H9 (cell line): ENCODE data around the gene TMEM63B. TPM values are rescaled to one million over a fixed set of nuclear protein-coding genes. Genes with fewer than 3 reads are reported as not detected.

ENCODE experiments used
- DNase-seq: peaks from one replicate; pipeline ENCODE4 v3.0.0-alpha.2; 2017
- H2AFZ ChIP-seq: one replicate; pipeline ENCODE4 v1.6.1; 2013; ENCODE audit warnings: mild to moderate bottlenecking, low read length, control low read depth, moderate library complexity
- H2AK5ac ChIP-seq: 2 replicates; pipeline ENCODE4 v1.6.1; 2013; ENCODE audit warnings: low read length, control low read depth, mixed read lengths; ENCODE audit not compliant: insufficient read length
- H2BK120ac ChIP-seq: one replicate; pipeline ENCODE4 v1.6.1; 2013; ENCODE audit warnings: low read depth, mild to moderate bottlenecking, low read length, control low read depth, inconsistent platforms; ENCODE audit not compliant: poor library complexity, severe bottlenecking
- H2BK12ac ChIP-seq: 2 replicates; pipeline ENCODE4 v1.6.1; 2013; ENCODE audit warnings: low read length, control low read depth, mixed read lengths, low read depth; ENCODE audit not compliant: insufficient read length
- H2BK15ac ChIP-seq: 2 replicates; pipeline ENCODE4 v1.6.1; 2013; ENCODE audit warnings: low read depth, low read length, control low read depth
- H2BK20ac ChIP-seq: one replicate; pipeline ENCODE4 v1.6.1; 2013; ENCODE audit warnings: low read depth, mild to moderate bottlenecking, low read length, control low read depth, inconsistent platforms; ENCODE audit not compliant: poor library complexity, severe bottlenecking
- H2BK5ac ChIP-seq: 2 replicates; pipeline ENCODE4 v1.6.1; 2013; ENCODE audit warnings: low read length, control low read depth, mixed read lengths; ENCODE audit not compliant: insufficient read length
- H3K14ac ChIP-seq: 2 replicates; pipeline ENCODE4 v1.6.1; 2013; ENCODE audit warnings: low read length, control low read depth; ENCODE audit not compliant: insufficient read depth
- H3K18ac ChIP-seq: 2 replicates; pipeline ENCODE4 v1.6.1; 2013; ENCODE audit warnings: low read depth, mild to moderate bottlenecking, mixed read lengths, low read length, control low read depth; ENCODE audit not compliant: insufficient read length
- H3K23ac ChIP-seq: 2 replicates; pipeline ENCODE4 v1.6.1; 2013; ENCODE audit warnings: low read length, control low read depth, mixed read lengths, low read depth; ENCODE audit not compliant: insufficient read length
- H3K23me2 ChIP-seq: 2 replicates; pipeline ENCODE4 v1.6.1; 2013; ENCODE audit warnings: low read depth, mild to moderate bottlenecking, mixed read lengths, low read length, control low read depth; ENCODE audit not compliant: insufficient read length, poor library complexity, severe bottlenecking
- H3K27ac ChIP-seq: 2 replicates; pipeline ENCODE4 v1.5.1; 2013; ENCODE audit warnings: low read length, control low read depth, mixed read lengths, low read depth; ENCODE audit not compliant: insufficient read length
- H3K27me3 ChIP-seq: 2 replicates; pipeline ENCODE4 v1.6.1; 2013; ENCODE audit warnings: low read length, control low read depth, inconsistent platforms; ENCODE audit not compliant: insufficient read depth
- H3K4ac ChIP-seq: 2 replicates; pipeline ENCODE4 v1.6.1; 2013; ENCODE audit warnings: low read depth, mild to moderate bottlenecking, control low read depth, inconsistent platforms, low read length, moderate library complexity
- H3K4me1 ChIP-seq: 2 replicates; pipeline ENCODE4 v1.6.1; 2013; ENCODE audit warnings: low read length, control low read depth, inconsistent platforms; ENCODE audit not compliant: insufficient read depth
- H3K4me2 ChIP-seq: 2 replicates; pipeline ENCODE4 v1.6.1; 2013; ENCODE audit warnings: low read length, control low read depth, mixed read lengths; ENCODE audit not compliant: insufficient read length, insufficient read depth
- H3K56ac ChIP-seq: 2 replicates; pipeline ENCODE4 v1.6.1; 2013; ENCODE audit warnings: low read depth, mild to moderate bottlenecking, mixed read lengths, low read length, control low read depth; ENCODE audit not compliant: insufficient read length
- H3K79me1 ChIP-seq: 2 replicates; pipeline ENCODE4 v1.6.1; 2013; ENCODE audit warnings: low read depth, mild to moderate bottlenecking, moderate library complexity, low read length, control low read depth, inconsistent platforms; ENCODE audit not compliant: insufficient read depth, poor library complexity, severe bottlenecking
- H3K79me2 ChIP-seq: 2 replicates; pipeline ENCODE4 v1.6.1; 2013; ENCODE audit warnings: low read length, control low read depth, inconsistent platforms; ENCODE audit not compliant: insufficient read depth
- H3K9ac ChIP-seq: 2 replicates; pipeline ENCODE4 v1.6.1; 2013; ENCODE audit warnings: low read length, control low read depth, mixed read lengths; ENCODE audit not compliant: insufficient read length; ENCODE audit errors: extremely low read depth
- H3K9me3 ChIP-seq: one replicate; pipeline ENCODE4 v1.6.1; 2013; ENCODE audit warnings: low read depth, low read length, inconsistent platforms; ENCODE audit not compliant: control insufficient read depth
- H3T11ph ChIP-seq: one replicate; pipeline ENCODE4 v1.6.1; 2013; ENCODE audit warnings: mild to moderate bottlenecking, low read length, control low read depth, inconsistent platforms
- H4K20me1 ChIP-seq: one replicate; pipeline ENCODE4 v1.6.1; 2013; ENCODE audit not compliant: control insufficient read depth, insufficient read length, insufficient read depth
- H4K5ac ChIP-seq: 2 replicates; pipeline ENCODE4 v1.6.1; 2013; ENCODE audit warnings: low read depth, mild to moderate bottlenecking, mixed read lengths, low read length, control low read depth; ENCODE audit not compliant: insufficient read length
- H4K8ac ChIP-seq: replicated peaks from 2 replicates; pipeline ENCODE4 v1.6.1; 2013; ENCODE audit warnings: low read length, control low read depth, mixed read lengths, low read depth; ENCODE audit not compliant: insufficient read length
- H4K91ac ChIP-seq: 2 replicates; pipeline ENCODE4 v1.6.1; 2013; ENCODE audit warnings: low read depth, mild to moderate bottlenecking, moderate library complexity, mixed read lengths, low read length, control low read depth; ENCODE audit not compliant: insufficient read length
- H3K27ac Mint-ChIP-seq, 3 experiments: 2 replicates in 2 of 3; 3 replicates in 1 of 3; pipeline ENCODE4 v1.8.0; 2020 to 2021; ENCODE audit warnings: mixed read lengths in 3 of 3, mild to moderate bottlenecking in 1 of 3, moderate library complexity in 1 of 3
- H3K27me3 Mint-ChIP-seq: 2 replicates; pipeline ENCODE4 v1.8.0; 2021; ENCODE audit warnings: low read depth, mild to moderate bottlenecking, moderate library complexity, mixed read lengths
- H3K36me3 Mint-ChIP-seq, 3 experiments: 2 replicates in 2 of 3; 3 replicates in 1 of 3; pipeline ENCODE4 v1.8.0; 2020 to 2021; ENCODE audit warnings: low read depth in 3 of 3, mixed read lengths in 3 of 3; ENCODE audit not compliant: insufficient read depth in 1 of 3
- H3K4me1 Mint-ChIP-seq, 2 experiments: 2 replicates each; pipeline ENCODE4 v1.8.0; 2020; ENCODE audit warnings: mixed read lengths in 2 of 2
- H3K4me3 Mint-ChIP-seq, 2 experiments: 2 replicates in 1 of 2; 3 replicates in 1 of 2; pipeline ENCODE4 v1.8.0; 2020 to 2021; ENCODE audit warnings: mild to moderate bottlenecking in 2 of 2, mixed read lengths in 2 of 2, moderate library complexity in 1 of 2
- H3K9me3 Mint-ChIP-seq, 2 experiments: 2 replicates in 1 of 2; 3 replicates in 1 of 2; pipeline ENCODE4 v1.8.0; 2020; ENCODE audit warnings: mild to moderate bottlenecking in 2 of 2, mixed read lengths in 2 of 2, moderate library complexity in 1 of 2
- CTCF ChIP-seq: fragments of 200-600 bp; sonication (generic); conservative IDR thresholded peaks from 3 replicates; pipeline ENCODE4 v1.8.0; 2021; ENCODE audit warnings: antibody characterized with exemption, mild to moderate bottlenecking
- WGBS: extraction: QIAGEN DNeasy Blood & Tissue Kit; methylation state at CpG from one replicate; pipeline ENCODE4 v1.1.7; 2013; ENCODE audit warnings: missing lambda C conversion rate, low lambda C conversion rate, mixed read lengths; ENCODE audit not compliant: insufficient read length; ENCODE audit errors: extremely low coverage; 5-methylcytosine and 5-hydroxymethylcytosine counted together
- total RNA-seq: library from RNA; stranded (reverse); gene quantifications from 2 replicates; pipeline ENCODE4 v1.2.1, GENCODE V29; 2021

TMEM63B gene
- total RNA-seq, 1 experiment from 2014 or later = 56.3 TPM

- Histone ChIP-seq H2BK120ac (no peak overlapping the region), H2AFZ (no peak overlapping the region), H3K79me1 (peaks cover 8% of the 10 kb centered on the region), H2BK20ac (no peak overlapping the region), H2BK12ac (no peak overlapping the region), H2BK15ac (no peak overlapping the region), H3K9ac (no peak overlapping the region), H3K79me2 (0 out of 2 replicates have a peak, but pooled peaks cover 1% of the 10 kb centered on the region), H4K20me1 (no peaks in the 10 kb centered on the region), H3K23me2 (no peaks in the 10 kb centered on the region), H4K8ac (no peak overlapping the region), H3K9me3 (no peaks in the 10 kb centered on the region), H3K56ac (no peak overlapping the region), H3K23ac (no peak overlapping the region), H3K4me2 (no peak overlapping the region), H3K27ac (no peak overlapping the region), H3K4me1 (no peaks in the 10 kb centered on the region), H3K14ac (no peak overlapping the region), H3K4ac (no peak overlapping the region), H3T11ph (no peak overlapping the region), H3K18ac (no peak overlapping the region), H3K27me3 (no peaks in the 10 kb centered on the region), H4K91ac (no peak overlapping the region), H2BK5ac (no peak overlapping the region), H2AK5ac (no peak overlapping the region), H4K5ac (no peak overlapping the region)
- Mint-ChIP-seq H3K4me3 (no peak overlapping the region), H3K27me3 (no peaks in the 10 kb centered on the region), H3K9me3 (no peaks in the 10 kb centered on the region), H3K4me1 (peaks cover 16 to 18% of the 10 kb centered on the region in 2 experiments), H3K36me3 (peaks cover 28 to 85% (median 83%) of the 10 kb centered on the region in 3 experiments; a peak in 6 of 7 replicates), H3K27ac (0 out of 7 replicates have a peak overlapping the region, but pooled peaks of 1 of the 3 experiments have one; percentile 73)
- no peak for TF ChIP-seq CTCF
- no CpG with 5 or more reads among the region's 5 CpGs for WGBS
- DNase-seq = no peak
Measured at GRCh38 chr6:44107017-44107416, 20.3 kb upstream of the TMEM63B start.
